Natural killer cell (primary cell): ENCODE results near the gene HTATSF1. TPM values are rescaled to one million over a fixed set of nuclear protein-coding genes. Genes with fewer than 3 reads are reported as not detected.

ENCODE experiments used
- ATAC-seq, 3 donors: fragments of 150-1000 bp in 2 of 3; fragments of 200-7000 bp in 1 of 3; cut with Tn5 transposase; 1 replicate in 1 of 3; 2 replicates in 2 of 3; pipeline ENCODE4 v1.10.0; 2021; ENCODE audit warnings: mild to moderate bottlenecking in 2 of 3, moderate library complexity in 2 of 3
- DNase-seq, 2 donors: peaks; one replicate each; pipeline versions ENCODE4 v3.0.0 to v3.0.0-alpha.2; 2013 to 2021; ENCODE audit warnings: mixed read lengths in 1 of 2
- H3K27ac ChIP-seq: one replicate; pipeline ENCODE4 v1.5.1; 2013; ENCODE audit warnings: mild to moderate bottlenecking, low read length
- H3K27me3 ChIP-seq: one replicate; pipeline ENCODE4 v1.6.1; 2013; ENCODE audit warnings: low read length; ENCODE audit not compliant: control insufficient read depth, insufficient read depth
- H3K36me3 ChIP-seq: one replicate; pipeline ENCODE4 v1.6.1; 2013; ENCODE audit warnings: low read length; ENCODE audit not compliant: control insufficient read depth, insufficient read depth
- H3K4me1 ChIP-seq: one replicate; pipeline ENCODE4 v1.6.1; 2013; ENCODE audit warnings: low read length; ENCODE audit not compliant: control insufficient read depth, insufficient read depth
- H3K4me3 ChIP-seq: one replicate; pipeline ENCODE4 v1.5.1; 2013; ENCODE audit warnings: low read length
- H3K9me3 ChIP-seq: one replicate; pipeline ENCODE4 v1.6.1; 2013; ENCODE audit warnings: low read length; ENCODE audit not compliant: control insufficient read depth, insufficient read depth
- H3K27ac Mint-ChIP-seq, 2 donors: one replicate each; pipeline ENCODE4 v1.8.0; 2022; ENCODE audit warnings: mild to moderate bottlenecking in 2 of 2, mixed read lengths in 2 of 2, moderate library complexity in 1 of 2
- H3K27me3 Mint-ChIP-seq, 2 donors: one replicate each; pipeline ENCODE4 v1.8.0; 2022; ENCODE audit warnings: low read depth in 2 of 2, mixed read lengths in 2 of 2
- H3K36me3 Mint-ChIP-seq: one replicate; pipeline ENCODE4 v1.8.0; 2022; ENCODE audit warnings: mixed read lengths
- H3K4me1 Mint-ChIP-seq, 2 donors: one replicate each; pipeline ENCODE4 v1.8.0; 2022; ENCODE audit warnings: mixed read lengths in 2 of 2
- H3K4me3 Mint-ChIP-seq: one replicate; pipeline ENCODE4 v1.8.0; 2022; ENCODE audit warnings: mild to moderate bottlenecking, moderate library complexity, mixed read lengths
- H3K9me3 Mint-ChIP-seq, 2 donors: one replicate each; pipeline ENCODE4 v1.8.0; 2022; ENCODE audit warnings: mixed read lengths in 2 of 2
- CTCF ChIP-seq: fragments of 200-600 bp; IDR thresholded peaks from one replicate; pipeline ENCODE4 v1.8.0; 2022; ENCODE audit warnings: antibody characterized with exemption
- WGBS: methylation state at CpG from one replicate; pipeline ENCODE4 v1.1.7; 2013; ENCODE audit warnings: missing lambda C conversion rate; ENCODE audit not compliant: insufficient coverage; 5-methylcytosine and 5-hydroxymethylcytosine counted together
- intact Hi-C: fragments of 100-400 bp; cut with micrococcal nuclease; formaldehyde crosslinking; loops from one replicate; pipeline ENCODE4 v1.14.2; 2022
- total RNA-seq, 4 donors: library from RNA; stranded (reverse); fragments of 120-200 nt in 1 of 4; gene quantifications; one replicate each; pipeline versions ENCODE4 v1.2.3 to v1.2.4, GENCODE V29; 2013 to 2022

Gene HTATSF1
- total RNA-seq, 3 donors from 2014 or later (not counting 1 experiment from before 2014, with no cell fraction given): 26.4 to 30.4 (median 28.2) TPM

- no peak overlapping the region for H3K27ac Mint-ChIP-seq
- no peaks in the 10 kb centered on the region for H3K9me3 ChIP-seq
- no peak for TF ChIP-seq CTCF
- no peaks in the 10 kb centered on the region for H3K36me3 ChIP-seq
- no peaks in the 10 kb centered on the region for H3K4me1 Mint-ChIP-seq
- H3K27me3 ChIP-seq: no peaks in the 10 kb centered on the region
- no peaks in the 10 kb centered on the region for H3K36me3 Mint-ChIP-seq
- H3K9me3 Mint-ChIP-seq: no peaks in the 10 kb centered on the region
- no peak overlapping the region for H3K4me3 Mint-ChIP-seq
- no peak overlapping the region for H3K27ac ChIP-seq
- peaks cover 6 to 10% of the 10 kb centered on the region in 2 donors for H3K27me3 Mint-ChIP-seq
- DNase-seq (no peak), ATAC-seq (no peak)
- H3K4me3 ChIP-seq: no peak overlapping the region
- WGBS: 58% methylated on average over 2 of the region's 2 CpGs
- H3K4me1 ChIP-seq: no peaks in the 10 kb centered on the region
- intact Hi-C loops: no loop called here
These were observed 32.4 kb downstream of the HTATSF1 start for GRCh38 chrX:136529795-136530194.

DNA sequence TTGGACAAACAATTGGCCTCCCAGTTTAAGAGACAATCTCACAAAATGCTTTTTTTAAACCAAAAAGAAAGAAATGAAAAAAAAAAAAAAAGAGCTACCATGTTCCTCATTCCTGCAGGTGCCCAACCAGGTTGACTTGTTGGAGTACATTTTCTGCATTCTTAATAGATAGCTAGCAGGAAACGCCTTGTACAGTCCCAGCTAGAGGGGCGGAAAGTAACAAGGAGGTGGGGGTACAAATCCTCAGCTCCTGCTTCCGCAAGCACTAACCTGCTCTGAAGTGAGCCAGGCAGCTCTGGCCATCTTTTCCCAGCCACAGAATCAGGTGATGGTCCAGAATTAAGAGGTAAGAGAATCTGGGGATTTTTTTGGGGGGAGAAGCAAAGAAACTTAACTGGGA, 34.6 kb downstream of the HTATSF1 start, which contains the start of gene VGLL1:
Gene VGLL1, plus strand, starts transcription at position 265 of the 400 bp plus-strand sequence. CDS start 3,806 bp downstream, outside the sequence.
- Mint-ChIP-seq H3K9me3 (no peaks in the 10 kb centered on the region), H3K4me1 (no peaks in the 10 kb centered on the region), H3K4me3 (no peak within 1 kb of the TSS), H3K27ac (no peak within 1 kb of the TSS), H3K36me3 (no peaks in the 10 kb centered on the region), H3K27me3 (peaks cover 6 to 10% of the 10 kb centered on the region in 2 donors)
- DNase-seq (no peak), ATAC-seq (no peak)
- no peak within 1 kb of the TSS for H3K4me3 ChIP-seq
- no peak for TF ChIP-seq CTCF
- 96% methylated on average over 3 of the region's 3 CpGs for WGBS
- intact Hi-C loops: no loop called here
- H3K27me3 ChIP-seq: no peaks in the 10 kb centered on the region
- no peaks in the 10 kb centered on the region for H3K36me3 ChIP-seq
- no peaks in the 10 kb centered on the region for H3K9me3 ChIP-seq
- no peak within 1 kb of the TSS for H3K27ac ChIP-seq
- no peaks in the 10 kb centered on the region for H3K4me1 ChIP-seq

DNA sequence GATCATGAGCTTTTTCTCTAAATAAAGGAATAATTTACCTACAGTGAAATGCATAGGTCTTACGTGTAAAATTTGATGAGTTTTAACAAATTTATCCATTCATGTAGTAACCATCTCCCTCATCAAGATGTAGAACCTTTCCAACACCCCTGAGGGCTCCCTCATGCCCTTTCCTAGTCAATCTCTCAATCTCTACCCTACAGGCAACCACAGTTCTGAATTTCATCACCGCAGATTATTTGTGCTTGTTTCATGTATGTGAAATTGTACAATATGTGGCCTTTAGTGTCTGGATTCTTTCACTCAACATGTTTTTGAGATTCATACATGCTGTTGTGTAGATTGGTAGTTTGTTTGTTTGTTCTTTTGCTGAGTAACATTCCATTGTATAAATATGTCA, 36.7 kb downstream of the HTATSF1 start:
- no peak for TF ChIP-seq CTCF
- H3K36me3 ChIP-seq: no peaks in the 10 kb centered on the region
- H3K27ac Mint-ChIP-seq: no peak overlapping the region
- peaks cover 0 to 10% of the 10 kb centered on the region in 2 donors for H3K27me3 Mint-ChIP-seq
- H3K9me3 ChIP-seq: no peaks in the 10 kb centered on the region
- H3K9me3 Mint-ChIP-seq: no peaks in the 10 kb centered on the region
- WGBS: no CpG with 5 or more reads among the region's 2 CpGs
- no peak overlapping the region for H3K4me3 ChIP-seq
- no peaks in the 10 kb centered on the region for H3K27me3 ChIP-seq
- ATAC-seq (no peak), DNase-seq (no peak)
- intact Hi-C loops: no loop called here
- H3K4me1 Mint-ChIP-seq: peaks cover 5 to 9% of the 10 kb centered on the region in 2 donors
- peaks cover 12% of the 10 kb centered on the region for H3K4me1 ChIP-seq
- H3K36me3 Mint-ChIP-seq: no peaks in the 10 kb centered on the region
- H3K27ac ChIP-seq: no peak overlapping the region
- H3K4me3 Mint-ChIP-seq: no peak overlapping the region

GRCh38 chrX:136538811-136539210, 41.4 kb downstream of the HTATSF1 start:
- TF ChIP-seq CTCF: no peak
- no peak overlapping the region for H3K4me3 ChIP-seq
- Mint-ChIP-seq H3K4me1 (peaks cover 5 to 20% of the 10 kb centered on the region in 2 donors), H3K27ac (peak overlapping the region in 1 of 2 donors; percentile 21), H3K9me3 (no peaks in the 10 kb centered on the region), H3K4me3 (no peak overlapping the region), H3K36me3 (no peaks in the 10 kb centered on the region), H3K27me3 (peaks cover 0 to 9% of the 10 kb centered on the region in 2 donors)
- peak in 1 of 3 donors; percentile 53 for ATAC-seq
- no peaks in the 10 kb centered on the region for H3K9me3 ChIP-seq
- no peaks in the 10 kb centered on the region for H3K36me3 ChIP-seq
- peaks cover 12% of the 10 kb centered on the region for H3K4me1 ChIP-seq
- no peaks in the 10 kb centered on the region for H3K27me3 ChIP-seq
- no peak for DNase-seq
- intact Hi-C loops: no loop called here
- 53% methylated on average over 2 of the region's 2 CpGs for WGBS
- H3K27ac ChIP-seq: no peak overlapping the region
